OCI-LY3 (cell line): ENCODE results near the gene NRP2.

ENCODE experiments used
- H2AFZ ChIP-seq: fragments of 200-600, 300-600 bp; shearing (Covaris generic); 2 replicates; pipeline ENCODE4 v1.6.0; 2014; ENCODE audit warnings: antibody characterized with exemption, low read depth, low read length
- H3K27ac ChIP-seq: fragments of 200-600, 300-600 bp; sonication (generic); 2 replicates; pipeline ENCODE4 v1.5.1; 2014; ENCODE audit warnings: mild to moderate bottlenecking, low read length, moderate library complexity, mixed read lengths
- H3K27me3 ChIP-seq: fragments of 200-600, 300-600 bp; sonication (generic); 2 replicates; pipeline ENCODE4 v1.6.1; 2014; ENCODE audit warnings: low read depth, low read length, mixed read lengths
- H3K36me3 ChIP-seq: fragments of 200-600, 300-600 bp; sonication (generic); replicated peaks from 2 replicates; pipeline ENCODE3; 2014; ENCODE audit warnings: low read depth, low read length, mixed read lengths
- H3K4me1 ChIP-seq: fragments of 300-600, 200-600 bp; sonication (generic); 2 replicates; pipeline ENCODE4 v1.6.1; 2014; ENCODE audit warnings: low read length, mixed read lengths
- H3K4me2 ChIP-seq: fragments of 200-600, 300-600 bp; sonication (generic); 2 replicates; pipeline ENCODE4 v1.6.1; 2014; ENCODE audit warnings: low read length, mixed read lengths
- H3K4me3 ChIP-seq: fragments of 300-600, 200-600 bp; sonication (generic); 2 replicates; pipeline ENCODE4 v1.5.1; 2014; ENCODE audit warnings: antibody characterized with exemption, mild to moderate bottlenecking, low read length, moderate library complexity
- H3K79me2 ChIP-seq: fragments of 300-600, 200-600 bp; shearing (Covaris generic); 2 replicates; pipeline ENCODE4 v1.6.1; 2014; ENCODE audit warnings: mild to moderate bottlenecking, low read length, mixed read lengths
- H3K9ac ChIP-seq: fragments of 300-600, 200-600 bp; shearing (Covaris generic); 2 replicates; pipeline ENCODE4 v1.6.0; 2014; ENCODE audit warnings: mild to moderate bottlenecking, low read length, moderate library complexity
- H3K9me3 ChIP-seq: fragments of 200-600, 300-600 bp; shearing (Covaris generic); 2 replicates; pipeline ENCODE4 v1.6.1; 2014; ENCODE audit warnings: low read length, mixed read lengths; ENCODE audit not compliant: insufficient read depth
- H4K20me1 ChIP-seq: fragments of 200-600, 300-600 bp; sonication (generic); 2 replicates; pipeline ENCODE4 v1.6.1; 2016; ENCODE audit warnings: low read length, mixed read lengths; ENCODE audit not compliant: insufficient read depth
- CTCF ChIP-seq: fragments of 200-600, 300-600 bp; sonication (generic); IDR thresholded peaks from 2 replicates; pipeline ENCODE4 v1.5.1; 2014; ENCODE audit warnings: antibody characterized with exemption, low read length, low read depth
- EZH2phosphoT487 ChIP-seq: fragments of 200-600 bp; shearing (Covaris generic); IDR thresholded peaks from 2 replicates; pipeline ENCODE4 v1.6.1; 2018; ENCODE audit warnings: antibody characterized with exemption, mixed run types, low read depth

Gene NRP2

GRCh38 chr2:205782941-205783340 lies 100.6 kb downstream of the NRP2 start:
- H3K9me3 ChIP-seq: no peaks in the 10 kb centered on the region

GRCh38 chr2:205783872-205784499 lies 101.7 kb downstream of the NRP2 start:
- H3K36me3 ChIP-seq: no peaks in the 10 kb centered on the region
- H3K27ac ChIP-seq: no peak overlapping the region
- no peaks in the 10 kb centered on the region for H3K4me1 ChIP-seq
- no peak overlapping the region for H3K4me3 ChIP-seq
- no peaks in the 10 kb centered on the region for H4K20me1 ChIP-seq
- no peaks in the 10 kb centered on the region for H3K9me3 ChIP-seq
- H3K9ac ChIP-seq: no peak overlapping the region
- TF ChIP-seq CTCF (no peak), EZH2phosphoT487 (no peak)
- H3K4me2 ChIP-seq: no peak overlapping the region
- no peak overlapping the region for H2AFZ ChIP-seq
- peaks cover 25% of the 10 kb centered on the region for H3K27me3 ChIP-seq
- H3K79me2 ChIP-seq: no peaks in the 10 kb centered on the region

More at GRCh38 chr2:205782941-205783340, 100.6 kb downstream of the NRP2 start:
- TF ChIP-seq CTCF (no peak), EZH2phosphoT487 (no peak)
- no peaks in the 10 kb centered on the region for H3K36me3 ChIP-seq
- no peak overlapping the region for H3K4me2 ChIP-seq
- no peaks in the 10 kb centered on the region for H3K4me1 ChIP-seq
- no peak overlapping the region for H3K4me3 ChIP-seq
- H3K9ac ChIP-seq: no peak overlapping the region
- H3K79me2 ChIP-seq: no peaks in the 10 kb centered on the region
- peaks cover 35% of the 10 kb centered on the region for H3K27me3 ChIP-seq
- no peak overlapping the region for H3K27ac ChIP-seq
- H2AFZ ChIP-seq: no peak overlapping the region
- H4K20me1 ChIP-seq: no peaks in the 10 kb centered on the region

DNA sequence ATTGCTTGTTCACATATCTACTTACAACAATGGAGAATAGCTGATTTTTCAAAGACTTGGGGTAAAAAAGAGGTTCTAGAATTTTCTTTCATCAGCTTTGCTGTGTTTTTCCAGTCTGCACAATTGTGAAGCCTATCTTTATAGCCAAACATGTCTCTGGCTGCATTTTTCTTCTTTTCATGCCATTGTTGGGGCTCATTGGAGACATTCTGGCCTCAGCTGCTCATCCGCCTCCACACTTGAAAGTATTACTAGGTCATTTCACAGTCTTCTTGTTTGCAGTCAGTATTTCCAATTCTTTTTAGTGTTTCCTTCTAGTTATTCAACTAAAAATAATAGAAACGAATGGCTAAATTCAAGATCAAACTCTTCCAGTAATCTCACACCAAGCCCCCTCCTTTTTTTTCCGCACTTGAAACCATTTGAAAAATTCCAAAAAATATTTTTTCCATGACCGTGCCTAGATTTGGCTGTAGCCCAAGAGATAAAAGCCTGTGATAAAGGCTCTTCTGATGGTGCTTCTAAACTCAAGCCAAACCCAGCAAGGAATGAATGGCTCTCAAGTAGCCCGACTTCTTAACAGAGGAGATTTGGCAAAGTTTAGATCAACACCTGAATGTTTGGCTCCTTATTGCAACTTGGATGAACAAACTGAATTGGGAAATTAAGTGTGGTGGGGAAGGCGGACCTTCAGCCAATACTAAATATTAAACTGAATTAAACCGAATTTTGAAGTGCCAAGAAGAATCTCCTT lies 103.4 kb downstream of the NRP2 start:
- TF ChIP-seq EZH2phosphoT487: no peak
- no peak for TF ChIP-seq CTCF
- Histone ChIP-seq H3K4me3 (no peak overlapping the region), H3K79me2 (no peaks in the 10 kb centered on the region), H3K4me2 (no peak overlapping the region), H3K27ac (no peak overlapping the region), H3K36me3 (no peaks in the 10 kb centered on the region), H4K20me1 (no peaks in the 10 kb centered on the region), H3K27me3 (peaks cover 19% of the 10 kb centered on the region), H3K9me3 (no peaks in the 10 kb centered on the region), H3K4me1 (no peaks in the 10 kb centered on the region), H2AFZ (no peak overlapping the region), H3K9ac (no peak overlapping the region)

GRCh38 chr2:205786976-205787375 lies 104.7 kb downstream of the NRP2 start:
- Histone ChIP-seq H3K4me1 (no peaks in the 10 kb centered on the region), H3K36me3 (no peaks in the 10 kb centered on the region), H3K9ac (no peak overlapping the region), H3K79me2 (no peaks in the 10 kb centered on the region), H3K27ac (no peak overlapping the region), H3K9me3 (no peaks in the 10 kb centered on the region), H3K27me3 (peaks cover 29% of the 10 kb centered on the region), H4K20me1 (no peaks in the 10 kb centered on the region), H2AFZ (no peak overlapping the region), H3K4me3 (no peak overlapping the region), H3K4me2 (no peak overlapping the region)
- TF ChIP-seq CTCF: no peak
- no peak for TF ChIP-seq EZH2phosphoT487
